DOHH2 (cell line): ENCODE results near the gene FECH.

Experiments
- H3F3A ChIP-seq: fragments of 200-600 bp; sonication (generic), shearing (Covaris generic); 2 replicates; pipeline ENCODE4 v1.6.0; 2016; ENCODE audit warnings: antibody characterized with exemption, mild to moderate bottlenecking; ENCODE audit not compliant: control insufficient read depth, insufficient read depth
- H3K27ac ChIP-seq: fragments of 200-600 bp; sonication (generic); 2 replicates; pipeline ENCODE4 v1.5.1; 2014; ENCODE audit warnings: low read depth, mild to moderate bottlenecking, low read length, moderate library complexity
- H3K27me3 ChIP-seq: fragments of 200-600 bp; sonication (generic); 2 replicates; pipeline ENCODE4 v1.6.1; 2014; ENCODE audit warnings: mild to moderate bottlenecking, low read length, mixed read lengths; ENCODE audit not compliant: control insufficient read depth
- H3K36me3 ChIP-seq: fragments of 200-600 bp; sonication (generic); 2 replicates; pipeline ENCODE4 v1.6.1; 2014; ENCODE audit warnings: mild to moderate bottlenecking, low read length, moderate library complexity, mixed read lengths; ENCODE audit not compliant: control insufficient read depth
- H3K4me1 ChIP-seq: fragments of 200-600 bp; sonication (generic); 2 replicates; pipeline ENCODE4 v1.6.1; 2014; ENCODE audit warnings: mild to moderate bottlenecking, low read length, mixed read lengths; ENCODE audit not compliant: control insufficient read depth
- H3K4me2 ChIP-seq: fragments of 200-600 bp; sonication (generic); 2 replicates; pipeline ENCODE4 v1.6.0; 2014; ENCODE audit warnings: mild to moderate bottlenecking, low read length, moderate library complexity
- H3K4me3 ChIP-seq: fragments of 200-600 bp; sonication (generic); 2 replicates; pipeline ENCODE4 v1.5.1; 2014; ENCODE audit warnings: mild to moderate bottlenecking, low read length, mixed read lengths
- H3K79me2 ChIP-seq: fragments of 200-600 bp; sonication (generic); 2 replicates; pipeline ENCODE4 v1.6.1; 2014; ENCODE audit warnings: mild to moderate bottlenecking, low read length, mixed read lengths; ENCODE audit not compliant: control insufficient read depth
- H3K9me2 ChIP-seq: fragments of 200-600 bp; sonication (generic); replicated peaks from 2 replicates; pipeline ENCODE4 v1.6.1; 2014; ENCODE audit warnings: mild to moderate bottlenecking, low read length, mixed read lengths; ENCODE audit not compliant: control insufficient read depth
- H3K9me3 ChIP-seq: fragments of 200-600 bp; sonication (generic); 2 replicates; pipeline ENCODE4 v1.6.1; 2014; ENCODE audit warnings: antibody characterized with exemption, low read length, mixed read lengths; ENCODE audit not compliant: control insufficient read depth, insufficient read depth
- H4K20me1 ChIP-seq: fragments of 200-600 bp; sonication (generic); 2 replicates; pipeline ENCODE4 v1.6.0; 2014; ENCODE audit warnings: low read depth, mild to moderate bottlenecking, antibody characterized with exemption, low read length, moderate library complexity; ENCODE audit not compliant: control insufficient read depth, insufficient read depth
- CTCF ChIP-seq: fragments of 200-600 bp; sonication (generic); IDR thresholded peaks from one replicate; pipeline ENCODE4 v1.5.1; 2014; ENCODE audit warnings: antibody characterized with exemption, mild to moderate bottlenecking, low read depth, low read length; ENCODE audit not compliant: poor library complexity, severe bottlenecking
- EZH2phosphoT487 ChIP-seq: fragments of 200-600 bp; sonication (generic); IDR thresholded peaks from 2 replicates; pipeline ENCODE4 v1.6.1; 2017; ENCODE audit warnings: borderline replicate concordance, mild to moderate bottlenecking, antibody characterized with exemption, low read length, moderate library complexity, mixed read lengths

Gene FECH

DNA sequence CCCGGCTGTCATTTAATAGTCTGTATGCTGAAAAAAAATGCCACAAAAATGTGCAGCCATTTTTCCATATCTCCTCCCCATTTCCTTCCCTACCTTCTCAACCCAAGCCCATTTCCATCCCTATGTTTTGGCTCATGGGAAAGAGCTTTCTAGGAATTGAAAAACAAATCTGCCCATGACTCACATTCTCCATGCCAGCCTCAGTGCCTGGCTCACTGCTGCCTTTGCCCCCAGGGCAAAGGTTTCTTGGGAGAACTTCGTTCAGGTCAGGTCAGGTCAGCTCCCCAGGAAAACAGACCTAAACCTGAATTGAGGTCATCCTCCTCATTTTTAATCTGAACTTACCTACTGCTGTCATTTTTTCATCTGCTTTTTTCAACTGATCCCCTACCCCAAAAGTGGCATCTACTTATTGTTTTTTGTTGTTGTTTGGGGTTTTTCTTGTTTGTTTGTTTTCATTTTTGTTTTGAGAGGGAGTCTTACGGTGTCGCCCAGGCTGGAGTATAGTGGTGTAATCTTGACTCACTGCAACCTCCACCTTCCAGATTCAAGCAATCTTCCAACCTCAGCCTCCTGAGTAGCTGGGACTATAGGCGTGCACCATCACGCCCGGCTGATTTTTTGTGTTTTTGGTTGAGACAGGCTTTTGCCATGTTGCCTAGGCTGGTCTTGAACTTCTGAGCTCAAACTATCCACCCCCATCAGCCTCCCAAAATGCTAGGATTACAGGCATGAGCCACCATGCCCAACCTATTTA lies 66.7 kb downstream of the FECH start:
- H3K27ac ChIP-seq, result no peak overlapping the region
- peaks cover 8% of the 10 kb centered on the region for H3K4me1 ChIP-seq
- H3K79me2 ChIP-seq, result no peaks in the 10 kb centered on the region
- H3F3A ChIP-seq, result no peaks in the 10 kb centered on the region
- peaks cover 8% of the 10 kb centered on the region; the same call in 1 of the 2 replicates for H3K27me3 ChIP-seq
- no peaks in the 10 kb centered on the region for H3K36me3 ChIP-seq
- no peaks in the 10 kb centered on the region; the same call in 1 of the 2 replicates for H3K9me2 ChIP-seq
- no peak overlapping the region for H3K4me2 ChIP-seq
- no peaks in the 10 kb centered on the region for H4K20me1 ChIP-seq
- TF ChIP-seq EZH2phosphoT487, result no peak
- no peak overlapping the region for H3K4me3 ChIP-seq
- no peaks in the 10 kb centered on the region for H3K9me3 ChIP-seq

DNA sequence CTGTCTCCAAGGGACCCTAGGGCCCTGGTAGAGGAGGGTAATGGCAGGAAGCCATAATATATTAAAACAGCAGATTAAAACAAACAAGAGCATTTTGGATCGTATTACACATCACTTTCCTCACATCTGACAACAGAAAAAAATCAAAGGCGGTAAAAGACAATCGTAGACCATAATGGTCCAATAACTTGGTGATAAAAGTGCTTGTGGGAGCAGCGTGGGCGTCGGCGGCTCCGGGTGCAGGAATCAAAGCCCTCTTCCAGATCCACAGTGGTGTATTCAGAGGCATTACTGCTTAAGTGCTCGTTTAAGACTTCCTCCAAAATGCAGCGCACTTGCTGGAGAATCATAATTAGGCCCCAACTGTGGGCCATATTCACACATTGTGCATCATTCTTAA lies 68.0 kb downstream of the FECH start:
- TF ChIP-seq CTCF, result no peak
- TF ChIP-seq EZH2phosphoT487, result no peak
- H3K27me3 ChIP-seq, result peaks cover 8% of the 10 kb centered on the region; the same call in 1 of the 2 replicates

DNA sequence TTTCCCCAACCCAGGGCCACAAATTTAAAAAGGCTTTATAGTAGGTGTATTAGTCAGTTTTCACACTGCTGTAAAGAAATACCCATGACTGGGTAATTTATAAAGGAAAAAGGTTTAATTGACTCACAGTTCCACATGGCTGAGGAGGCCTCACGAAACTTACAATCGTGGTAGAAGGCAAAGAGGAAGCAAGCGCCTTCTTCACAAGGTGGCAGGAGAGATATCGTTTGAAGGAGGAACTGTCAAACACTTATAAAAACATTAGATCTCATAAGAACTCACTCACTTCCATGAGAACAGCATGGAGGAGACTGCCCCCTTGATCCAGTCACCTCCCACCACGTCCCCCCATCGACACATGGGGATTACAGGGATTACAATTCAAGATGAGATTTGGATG lies 70.4 kb downstream of the FECH start:
- no peaks in the 10 kb centered on the region for H3K9me2 ChIP-seq
- TF ChIP-seq EZH2phosphoT487 (no peak), CTCF (no peak)
- no peaks in the 10 kb centered on the region for H3K36me3 ChIP-seq
- H3K27ac ChIP-seq, result no peak overlapping the region
- no peaks in the 10 kb centered on the region for H4K20me1 ChIP-seq
- H3K27me3 ChIP-seq, result 0 out of 2 replicates have a peak, but pooled peaks cover 4% of the 10 kb centered on the region
- no peaks in the 10 kb centered on the region for H3F3A ChIP-seq
- H3K4me3 ChIP-seq, result no peak overlapping the region
- H3K9me3 ChIP-seq, result no peaks in the 10 kb centered on the region
- no peaks in the 10 kb centered on the region for H3K4me1 ChIP-seq
- H3K4me2 ChIP-seq, result no peak overlapping the region
- no peaks in the 10 kb centered on the region for H3K79me2 ChIP-seq

More for the DNA sequence above, 68.0 kb downstream of the FECH start:
- Histone ChIP-seq H3K9me3 (no peaks in the 10 kb centered on the region), H3K27ac (no peak overlapping the region), H4K20me1 (no peaks in the 10 kb centered on the region), H3K79me2 (no peaks in the 10 kb centered on the region), H3K4me3 (no peak overlapping the region), H3K4me1 (peaks cover 4% of the 10 kb centered on the region), H3F3A (no peaks in the 10 kb centered on the region), H3K9me2 (no peaks in the 10 kb centered on the region; the same call in 1 of the 2 replicates), H3K36me3 (no peaks in the 10 kb centered on the region), H3K4me2 (no peak overlapping the region)

DNA sequence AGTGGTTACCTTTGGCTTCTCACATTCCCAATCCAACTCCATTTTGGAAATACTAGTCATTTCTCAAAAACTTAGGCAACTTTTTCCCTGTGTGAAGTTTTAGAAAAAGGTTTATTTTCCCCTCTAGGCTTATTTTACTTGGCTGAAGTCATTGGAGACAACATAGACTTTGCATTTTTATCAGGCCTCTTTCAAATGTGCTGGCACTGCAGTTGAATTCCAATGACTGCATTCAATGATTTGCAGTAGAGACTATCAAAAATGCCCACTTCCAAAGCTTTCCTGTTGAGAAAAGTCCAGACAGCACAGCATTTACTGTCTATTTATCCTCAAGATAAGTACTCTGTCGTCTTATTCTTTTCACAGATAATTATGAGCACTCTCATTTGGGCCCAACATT lies 81.3 kb downstream of the FECH start:
- no peaks in the 10 kb centered on the region for H4K20me1 ChIP-seq

More for the DNA sequence above, 81.3 kb downstream of the FECH start:
- no peaks in the 10 kb centered on the region for H3K36me3 ChIP-seq
- H3F3A ChIP-seq, result no peaks in the 10 kb centered on the region
- no peaks in the 10 kb centered on the region for H3K79me2 ChIP-seq
- no peak for TF ChIP-seq EZH2phosphoT487
- no peak for TF ChIP-seq CTCF
- H3K9me3 ChIP-seq, result no peaks in the 10 kb centered on the region
- H3K4me3 ChIP-seq, result no peak overlapping the region
- H3K27me3 ChIP-seq, result 0 out of 2 replicates have a peak, but pooled peaks cover 2% of the 10 kb centered on the region
- no peaks in the 10 kb centered on the region for H3K9me2 ChIP-seq
- no peak overlapping the region for H3K4me2 ChIP-seq
- H3K4me1 ChIP-seq, result no peaks in the 10 kb centered on the region
- H3K27ac ChIP-seq, result no peak overlapping the region
